ENCODE results near the gene ATF1.
"Not testable (repeated sequence)": the region's sequence is repeated elsewhere in the genome, so short reads cannot be mapped to it uniquely, and the experiment has no call there.

ATF1 gene

GRCh38 chr12:50868881-50869280 is 105.0 kb downstream of the ATF1 start:
- DNase-seq: not testable (repeated sequence)
